ENCODE measurements around the gene PLEKHG4. TPM values are rescaled to one million over a fixed set of nuclear protein-coding genes. Genes with fewer than 3 reads are reported as not detected.

The PLEKHG4 gene
- total RNA-seq, 1 experiment from 2014 or later = not detected

- peak; percentile 94 for DNase-seq (ENCODE audit: low spot score)
These were observed 34.7 kb upstream of the PLEKHG4 start for GRCh38 chr16:67244387-67245185.

GRCh38 chr16:67245186-67245585, 34.1 kb upstream of the PLEKHG4 start:
- DNase-seq (ENCODE audit: low spot score) = no peak

DNA sequence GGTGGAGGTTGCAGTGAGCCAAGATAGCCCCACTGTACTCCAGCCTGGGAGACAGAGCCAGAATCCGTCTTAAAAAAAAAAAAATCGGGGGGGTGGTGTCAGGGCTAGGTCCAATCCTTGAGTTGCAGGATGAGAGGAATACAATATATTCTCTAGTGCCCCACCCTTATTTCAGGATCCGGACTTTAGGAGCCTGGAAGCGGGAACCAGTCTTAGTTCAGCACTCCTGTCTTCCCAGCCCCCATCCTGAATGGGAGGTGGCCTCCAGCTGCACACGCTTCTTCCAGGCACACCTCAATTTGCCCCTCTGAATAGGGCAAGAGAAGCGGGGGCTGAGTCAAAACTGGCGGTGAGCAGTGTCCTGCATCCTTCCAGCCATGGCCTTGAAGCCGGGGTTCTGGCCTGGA, 33.7 kb upstream of the PLEKHG4 start:
- DNase-seq (ENCODE audit: low spot score) = peak; percentile 45

DNA sequence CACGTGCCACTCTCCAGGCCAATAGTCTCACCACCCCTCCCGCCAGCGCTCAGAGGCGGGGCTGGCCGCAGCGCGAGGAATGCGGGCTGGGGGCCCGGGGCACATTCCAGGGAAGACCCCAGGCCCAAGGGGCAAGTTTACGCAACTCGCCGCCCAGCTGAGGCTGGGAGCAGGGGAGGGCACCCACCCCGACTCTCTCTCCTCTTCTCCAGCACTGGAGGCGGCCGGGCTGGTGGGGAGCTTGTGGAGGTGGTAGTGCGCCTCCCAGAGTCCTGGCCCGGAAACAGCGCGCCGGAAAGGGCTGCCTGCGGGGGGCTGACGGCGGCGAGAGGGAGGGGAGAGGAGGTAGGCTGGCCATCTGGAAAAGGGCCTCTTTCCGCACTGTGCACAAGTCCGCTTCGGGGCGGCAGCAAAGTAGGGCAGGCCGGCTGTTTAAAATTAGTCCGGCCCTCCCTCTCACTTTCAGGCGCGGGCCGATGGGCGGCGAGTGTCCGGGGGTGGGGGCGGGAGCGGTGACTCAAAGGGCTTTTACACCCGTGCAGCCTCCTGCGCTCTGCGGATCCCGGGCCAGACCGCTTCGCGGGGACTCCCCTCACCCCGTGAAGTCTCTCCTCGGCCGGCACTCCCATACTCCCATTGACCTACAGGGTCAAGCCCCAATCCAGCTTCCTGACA, 33.1 kb upstream of the PLEKHG4 start:
- DNase-seq (ENCODE audit: low spot score) = peak; percentile 66

DNA sequence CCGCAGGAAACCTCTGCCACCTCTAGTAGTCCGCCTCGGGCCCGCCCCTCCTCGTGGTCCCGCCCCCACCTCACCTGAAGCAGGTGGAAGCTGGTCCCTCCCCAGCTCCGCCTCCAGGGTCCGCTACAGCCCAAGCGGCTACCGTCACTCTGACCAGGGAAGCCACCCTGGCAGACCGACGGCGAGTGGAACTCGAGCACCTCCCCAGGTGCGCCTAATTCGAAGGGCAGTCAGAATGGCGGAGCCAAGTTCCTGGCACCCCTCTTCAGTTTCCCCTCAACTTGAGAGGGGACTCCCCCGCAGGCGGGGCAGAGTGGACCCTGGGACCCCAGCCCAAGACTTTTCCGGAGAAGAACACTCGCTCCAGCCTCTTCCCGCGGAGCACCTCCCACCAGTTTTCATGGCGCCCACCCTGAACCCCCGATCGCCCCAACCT, 32.6 kb upstream of the PLEKHG4 start:
- peak; percentile 29 for DNase-seq (ENCODE audit: low spot score)

DNA sequence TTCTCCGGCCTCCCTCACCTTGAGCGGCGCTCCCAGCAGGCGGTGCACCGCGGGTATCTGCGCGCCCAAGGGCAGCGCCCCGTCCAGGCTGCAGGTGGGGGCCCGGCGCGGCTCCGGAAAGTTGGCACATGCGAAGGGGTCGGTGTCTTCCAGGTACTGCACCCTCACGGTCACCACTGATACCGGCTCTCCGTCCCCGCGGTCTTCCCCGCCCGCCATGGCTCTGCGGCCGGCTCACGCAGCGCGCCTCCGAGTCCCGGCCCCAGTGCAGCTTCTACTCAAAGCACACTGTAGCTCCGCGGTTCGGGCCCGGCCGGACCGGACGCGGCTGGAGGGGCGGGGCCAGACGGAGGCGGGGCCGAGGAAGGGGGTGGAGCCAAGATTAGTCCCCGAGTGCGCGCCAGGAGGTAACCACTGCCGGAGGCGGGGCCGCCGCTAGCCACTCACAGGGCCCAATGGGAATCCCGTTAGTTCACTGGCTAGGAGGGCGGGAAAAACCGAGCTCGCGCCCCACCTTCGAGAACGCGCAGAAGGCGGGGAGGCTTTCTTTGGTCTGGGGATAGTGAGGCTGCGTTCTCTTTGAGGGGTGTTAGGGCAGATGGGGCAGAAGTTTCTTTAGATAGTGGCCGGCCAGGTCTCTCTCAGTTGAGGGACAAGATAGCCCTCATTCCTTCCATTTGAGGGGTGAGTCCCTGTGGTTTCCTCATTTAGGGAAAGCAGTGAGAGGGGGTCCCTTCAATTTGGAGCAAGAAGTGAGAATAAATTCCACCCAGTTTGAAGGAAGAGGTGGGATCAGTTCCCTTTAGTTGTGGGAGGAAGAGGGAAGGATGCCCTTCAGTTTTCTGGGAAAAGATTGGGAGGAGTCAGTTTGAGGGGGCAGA, 31.9 kb upstream of the PLEKHG4 start, which contains the start of gene FHOD1:
FHOD1 (minus strand) TSS at position 290 of the 881 bp plus-strand sequence; CDS start at position 219, 71 bp downstream.
- peak; percentile 91 for DNase-seq (ENCODE audit: low spot score)

- no peak for DNase-seq (ENCODE audit: low spot score)
These were observed 31.3 kb upstream of the PLEKHG4 start for GRCh38 chr16:67248073-67248400.

- DNase-seq (ENCODE audit: low spot score) = no peak
These were observed 30.7 kb upstream of the PLEKHG4 start, which contains the start of gene SLC9A5 for GRCh38 chr16:67248401-67249177. Gene SLC9A5 (plus strand): TSS chr16:67248979. CDS start chr16:67249015, 36 bp downstream.

GRCh38 chr16:67249178-67250044, 29.9 kb upstream of the PLEKHG4 start:
- DNase-seq (ENCODE audit: low spot score) = no peak

DNA sequence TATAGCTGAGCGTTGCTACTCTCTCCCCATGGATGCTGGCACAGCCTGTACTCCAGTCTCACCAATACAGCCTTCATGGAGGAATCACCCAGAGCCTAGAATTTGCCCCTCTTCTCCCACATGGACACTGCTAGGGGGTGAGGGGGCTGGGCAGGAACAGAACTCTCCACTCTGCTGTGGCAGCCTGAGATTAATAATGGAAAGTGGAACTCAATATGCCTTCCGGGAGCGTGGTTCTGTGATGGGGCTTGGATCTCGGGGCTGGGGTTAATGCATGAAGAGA, 29.3 kb upstream of the PLEKHG4 start:
- no peak for DNase-seq (ENCODE audit: low spot score)

GRCh38 chr16:67252609-67253497, 26.5 kb upstream of the PLEKHG4 start:
- no peak for DNase-seq (ENCODE audit: low spot score)

GRCh38 chr16:67254801-67255552, 24.4 kb upstream of the PLEKHG4 start:
- DNase-seq (ENCODE audit: low spot score) = no peak

DNA sequence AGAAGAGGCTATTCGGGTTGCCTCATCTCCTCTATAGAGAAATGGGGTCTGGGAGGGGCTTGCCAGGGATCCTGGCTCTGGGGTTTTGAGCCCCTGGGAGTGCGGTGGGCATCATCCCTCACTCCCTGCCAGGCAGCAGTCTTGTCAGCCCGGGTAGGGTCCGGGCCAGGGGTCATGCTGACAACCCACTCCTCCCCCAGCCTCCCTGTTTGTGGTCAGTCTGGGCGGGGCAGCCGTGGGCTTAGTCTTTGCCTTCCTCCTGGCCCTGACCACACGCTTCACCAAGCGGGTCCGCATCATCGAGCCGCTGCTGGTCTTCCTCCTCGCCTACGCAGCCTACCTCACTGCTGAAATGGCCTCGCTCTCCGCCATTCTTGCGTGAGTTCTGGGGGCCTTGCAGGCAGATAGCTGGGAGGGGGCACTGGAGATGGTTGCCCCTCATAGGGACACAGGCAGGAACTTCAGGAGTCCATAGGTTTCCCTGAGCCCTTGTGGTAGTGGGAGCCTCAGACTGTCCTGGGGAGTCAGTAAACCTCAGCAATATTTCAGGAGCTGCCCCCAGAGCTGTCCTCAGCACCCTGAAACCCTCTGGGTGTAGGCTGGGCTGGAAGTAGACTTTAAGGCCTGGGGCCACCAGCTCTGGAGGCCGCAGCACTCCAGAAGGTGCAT, 23.6 kb upstream of the PLEKHG4 start:
- no peak for DNase-seq (ENCODE audit: low spot score)

GRCh38 chr16:67256701-67257230, 22.6 kb upstream of the PLEKHG4 start:
- no peak for DNase-seq (ENCODE audit: low spot score)

- DNase-seq (ENCODE audit: low spot score) = no peak
These were observed 21.7 kb upstream of the PLEKHG4 start for GRCh38 chr16:67257486-67258160.

- DNase-seq (ENCODE audit: low spot score) = no peak
These were observed 21.0 kb upstream of the PLEKHG4 start for GRCh38 chr16:67258161-67258835.

DNA sequence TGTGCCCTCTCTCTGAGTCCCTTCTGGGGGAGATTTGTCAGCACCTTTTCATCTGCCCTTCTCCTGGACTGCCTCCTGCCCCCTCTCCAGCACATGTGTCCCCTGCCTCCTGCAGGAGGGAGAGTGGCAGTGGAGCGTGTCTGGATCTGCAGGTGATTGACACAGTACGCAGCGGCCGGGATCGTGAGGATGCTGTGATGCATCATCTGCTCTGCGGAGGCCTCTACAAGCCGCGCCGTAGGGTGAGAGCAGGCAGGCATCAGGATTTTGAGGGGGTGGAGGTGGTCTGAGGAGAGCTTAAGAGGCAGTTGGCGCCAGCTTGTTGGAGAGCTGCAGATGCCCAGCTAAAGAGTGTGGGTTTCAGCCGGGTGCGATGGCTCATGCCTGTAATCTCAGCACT, 19.6 kb upstream of the PLEKHG4 start:
- no peak for DNase-seq (ENCODE audit: low spot score)
